GM10266 (cell line): ENCODE data around the gene SP100.

ENCODE experiments used
- DNase-seq: peaks from one replicate; pipeline ENCODE4 v3.0.0; 2012; ENCODE audit errors: extremely low spot score
- CTCF ChIP-seq: IDR thresholded peaks from 2 replicates; pipeline ENCODE4 v1.5.1; 2012; ENCODE audit warnings: mild to moderate bottlenecking, low read depth; ENCODE audit not compliant: control insufficient read depth, insufficient read depth; ENCODE audit errors: missing control alignments

Gene SP100

GRCh38 chr2:230447455-230448451, 31.8 kb downstream of the SP100 start:
- no peak for TF ChIP-seq CTCF
- DNase-seq, result peak; percentile 58

GRCh38 chr2:230449901-230450467, 34.0 kb downstream of the SP100 start:
- DNase-seq, result no peak
- TF ChIP-seq CTCF, result no peak

GRCh38 chr2:230453006-230453405, 37.0 kb downstream of the SP100 start:
- no peak for DNase-seq
- no peak for TF ChIP-seq CTCF

- DNase-seq, result no peak
These were observed 39.1 kb downstream of the SP100 start for GRCh38 chr2:230455005-230455684.

GRCh38 chr2:230457073-230457768, 41.2 kb downstream of the SP100 start:
- TF ChIP-seq CTCF, result no peak
- no peak for DNase-seq

More at GRCh38 chr2:230455005-230455684, 39.1 kb downstream of the SP100 start:
- no peak for TF ChIP-seq CTCF

- no peak for DNase-seq
- no peak for TF ChIP-seq CTCF
These were observed 41.8 kb downstream of the SP100 start for GRCh38 chr2:230457793-230458192.
